Tibial artery (tissue), 4 donors: ENCODE measurements around the gene GTPBP4.
"Not testable (repeated sequence)": the region's sequence is repeated elsewhere in the genome, so short reads cannot be mapped to it uniquely, and the experiment has no call there.

Source experiments
- DNase-seq, 2 donors: peaks; one replicate each; pipeline ENCODE4 v3.0.0-alpha.2; 2019
- H3K27ac ChIP-seq, 2 donors: fragments of 200-600 bp; sonication (generic) in 1 of 2; 1 replicate in 1 of 2; 2 replicates in 1 of 2; pipeline ENCODE4 v1.5.1; 2018 to 2019; ENCODE audit warnings: mild to moderate bottlenecking in 1 of 2
- H3K27me3 ChIP-seq, 2 donors: fragments of 200-600 bp; sonication (generic) in 1 of 2; one replicate each; pipeline versions ENCODE4 v1.5.1 to v1.6.0; 2016 to 2019
- H3K36me3 ChIP-seq, 3 donors: fragments of 200-600 bp; sonication (generic) in 2 of 3; one replicate each; pipeline ENCODE4 v1.5.1; 2016 to 2019; ENCODE audit warnings: mild to moderate bottlenecking in 2 of 3
- H3K4me1 ChIP-seq, 4 donors: fragments of 200-600 bp; sonication (generic) in 2 of 4; 1 replicate in 3 of 4; 2 replicates in 1 of 4; pipeline ENCODE4 v1.5.1; 2016 to 2019
- H3K4me3 ChIP-seq, 2 donors: fragments of 200-600 bp; sonication (generic) in 1 of 2; 1 replicate in 1 of 2; 2 replicates in 1 of 2; pipeline ENCODE4 v1.5.1; 2018 to 2019; ENCODE audit warnings: mild to moderate bottlenecking in 2 of 2
- H3K9me3 ChIP-seq, 3 donors: fragments of 200-600 bp; sonication (generic) in 1 of 3; one replicate each; pipeline ENCODE4 v1.5.1; 2016 to 2019
- CTCF ChIP-seq, 2 experiments: fragments of 200-600 bp in 1 of 2; fragments of 450-650 bp in 1 of 2; IDR thresholded peaks; one replicate each; pipeline ENCODE4 v1.5.1; 2017 to 2019; ENCODE audit warnings: antibody characterized with exemption in 2 of 2, mild to moderate bottlenecking in 1 of 2, moderate library complexity in 1 of 2
- intact Hi-C: fragments of 100-400 bp; cut with DNase I; formaldehyde crosslinking; loops from one replicate; pipeline ENCODE4 v1.15.0; 2023; ENCODE audit warnings: low total_unique reads

The GTPBP4 gene

GRCh38 chr10:1059902-1060301 lies 71.7 kb downstream of the GTPBP4 start:
- intact Hi-C loops, result loop anchor here (5.0 kb wide), 1 partner anchor 128 kb away; the partner anchor contains the start of gene LARP4B
- Histone ChIP-seq H3K9me3 (no peaks in the 10 kb centered on the region), H3K4me3 (no peak overlapping the region), H3K27me3 (no peaks in the 10 kb centered on the region), H3K27ac (no peak overlapping the region), H3K36me3 (peaks cover 6 to 9% (median 6%) of the 10 kb centered on the region in 3 donors), H3K4me1 (peaks cover 0 to 23% (median 10%) of the 10 kb centered on the region in 4 donors)
- TF ChIP-seq CTCF (IDR thresholded peaks at IDR 0.05), result no peak
- DNase-seq, result no peak

- peaks cover 0 to 13% (median 7%) of the 10 kb centered on the region in 4 donors for H3K4me1 ChIP-seq
- TF ChIP-seq CTCF (IDR thresholded peaks at IDR 0.05), result no peak
- no peaks in the 10 kb centered on the region for H3K27me3 ChIP-seq
- intact Hi-C loops, result no loop called here
- H3K9me3 ChIP-seq, result no peaks in the 10 kb centered on the region
- H3K4me3 ChIP-seq, result no peak overlapping the region
- H3K36me3 ChIP-seq, result peaks cover 6% of the 10 kb centered on the region in 3 donors
- no peak overlapping the region for H3K27ac ChIP-seq
- no peak for DNase-seq
Measured at GRCh38 chr10:1061930-1062774, 73.9 kb downstream of the GTPBP4 start.

GRCh38 chr10:1063232-1063865 lies 75.1 kb downstream of the GTPBP4 start:
- H3K27ac ChIP-seq, result no peak overlapping the region
- intact Hi-C loops, result no loop called here
- H3K4me1 ChIP-seq, result peaks cover 0 to under 1% (median 0%) of the 10 kb centered on the region in 4 donors
- H3K9me3 ChIP-seq, result no peaks in the 10 kb centered on the region
- H3K27me3 ChIP-seq, result no peaks in the 10 kb centered on the region
- H3K36me3 ChIP-seq, result peaks cover 6% of the 10 kb centered on the region in 3 donors
- TF ChIP-seq CTCF (IDR thresholded peaks at IDR 0.05), result no peak
- no peak for DNase-seq
- H3K4me3 ChIP-seq, result no peak overlapping the region

- H3K27ac ChIP-seq, result no peak overlapping the region
- intact Hi-C loops, result no loop called here
- H3K9me3 ChIP-seq, result no peaks in the 10 kb centered on the region
- peaks cover 6% of the 10 kb centered on the region in 3 donors for H3K36me3 ChIP-seq
- no peaks in the 10 kb centered on the region for H3K27me3 ChIP-seq
- no peak overlapping the region for H3K4me3 ChIP-seq
- TF ChIP-seq CTCF (IDR thresholded peaks at IDR 0.05), result no peak
- no peaks in the 10 kb centered on the region for H3K4me1 ChIP-seq
- no peak for DNase-seq
Measured at GRCh38 chr10:1064964-1065247, 76.7 kb downstream of the GTPBP4 start.

- intact Hi-C loops, H3K27ac ChIP-seq, H3K36me3 ChIP-seq, H3K9me3 ChIP-seq, H3K27me3 ChIP-seq, H3K4me3 ChIP-seq, DNase-seq, H3K4me1 ChIP-seq: not testable (repeated sequence)
Measured at GRCh38 chr10:1066734-1067133, 78.5 kb downstream of the GTPBP4 start.
